Activated naive CD4-positive, alpha-beta T cell treated with anti-CD3 and anti-CD28 coated beads for 36 hours (primary cell): ENCODE results near the gene VASH2. TPM values are rescaled to one million over a fixed set of nuclear protein-coding genes. Genes with fewer than 3 reads are reported as not detected.
"Not testable (repeated sequence)": the region's sequence is repeated elsewhere in the genome, so short reads cannot be mapped to it uniquely, and the experiment has no call there.

Source experiments
- CTCF ChIA-PET: fragments of 350-600 bp; sonication (Branson Sonifier 250); formaldehyde crosslinking; loops from one replicate; lab custom pipeline; 2021; ENCODE audit warnings: antibody characterized with exemption; lab: Charles Lee
- DNase-seq: peaks from one replicate; pipeline ENCODE4 v3.0.0-alpha.2; 2020
- H3K27ac Mint-ChIP-seq: one replicate; pipeline ENCODE4 v1.8.0; 2021; ENCODE audit warnings: mild to moderate bottlenecking, mixed read lengths
- H3K27me3 Mint-ChIP-seq: one replicate; pipeline ENCODE4 v1.8.0; 2021; ENCODE audit warnings: low read depth, mixed read lengths
- H3K36me3 Mint-ChIP-seq: one replicate; pipeline ENCODE4 v1.8.0; 2021; ENCODE audit warnings: low read depth, mixed read lengths
- H3K4me1 Mint-ChIP-seq: one replicate; pipeline ENCODE4 v1.8.0; 2021; ENCODE audit warnings: low read depth, mixed read lengths
- H3K4me3 Mint-ChIP-seq: one replicate; pipeline ENCODE4 v1.8.0; 2021; ENCODE audit warnings: mild to moderate bottlenecking, moderate library complexity, mixed read lengths
- H3K9me3 Mint-ChIP-seq: one replicate; pipeline ENCODE4 v1.8.0; 2021; ENCODE audit warnings: mixed read lengths
- intact Hi-C: fragments of 100-400 bp; cut with micrococcal nuclease; formaldehyde crosslinking; loops from one replicate; pipeline ENCODE4 v1.15.1; 2023
- total RNA-seq, 2 experiments: library from RNA; stranded (reverse); gene quantifications; one replicate each; pipeline ENCODE4 v1.2.3, GENCODE V29; 2021

VASH2 gene
- total RNA-seq, 2 experiments from 2014 or later, result 0.38 to 1.2 TPM

GRCh38 chr1:212993960-212994359 is 43.6 kb downstream of the VASH2 start:
- intact Hi-C loops, result loop anchor here (2.0 to 10.0 kb wide), 2 partner anchors 211 to 1309 kb away; no protein-coding TSS in a partner anchor
- peaks cover 26% of the 10 kb centered on the region for H3K36me3 Mint-ChIP-seq
- not testable (repeated sequence) for DNase-seq, H3K4me3 Mint-ChIP-seq, H3K27me3 Mint-ChIP-seq, H3K4me1 Mint-ChIP-seq, H3K9me3 Mint-ChIP-seq, H3K27ac Mint-ChIP-seq
- CTCF ChIA-PET, result interaction anchor here (0.6 to 4.0 kb wide), 7 partner anchors 9 to 329 kb away, joined by 3 to 29 read pairs (median 13); no protein-coding TSS in a partner anchor

GRCh38 chr1:212994926-212995325 is 44.6 kb downstream of the VASH2 start:
- DNase-seq, result no peak
- Mint-ChIP-seq H3K4me3 (no peak overlapping the region), H3K36me3 (peaks cover 29% of the 10 kb centered on the region), H3K9me3 (no peaks in the 10 kb centered on the region), H3K4me1 (peaks cover 4% of the 10 kb centered on the region), H3K27ac (no peak overlapping the region), H3K27me3 (no peaks in the 10 kb centered on the region)
- intact Hi-C loops, result loop anchor here (1.0 to 10.0 kb wide), 10 partner anchors 75 to 1310 kb away; partner anchors contain the start of genes BATF3, FLVCR1, NSL1 and TATDN3
- CTCF ChIA-PET, result interaction anchor here (0.7 to 4.0 kb wide), 16 partner anchors 9 to 537 kb away, joined by 3 to 29 read pairs (median 4); partner anchors contain the start of genes BATF3 and FLVCR1

GRCh38 chr1:213003256-213003655 is 52.9 kb downstream of the VASH2 start:
- peak; percentile 49 for DNase-seq
- Mint-ChIP-seq H3K4me3 (no peak overlapping the region), H3K27me3 (no peaks in the 10 kb centered on the region), H3K9me3 (no peaks in the 10 kb centered on the region), H3K4me1 (peaks cover 10% of the 10 kb centered on the region), H3K36me3 (peaks cover 25% of the 10 kb centered on the region), H3K27ac (peak overlapping the region; percentile 67)
- CTCF ChIA-PET, result interaction anchor here (1.4 to 2.0 kb wide), 3 partner anchors 9 to 355 kb away, joined by 3 to 13 read pairs (median 3); no protein-coding TSS in a partner anchor
- intact Hi-C loops, result loop anchor here (1.0 to 5.0 kb wide), 3 partner anchors 12 to 436 kb away; partner anchors contain the start of gene ANGEL2

GRCh38 chr1:213008564-213008963 is 58.2 kb downstream of the VASH2 start:
- Mint-ChIP-seq H3K4me1 (peaks cover 32% of the 10 kb centered on the region), H3K9me3 (no peaks in the 10 kb centered on the region), H3K27me3 (no peaks in the 10 kb centered on the region), H3K36me3 (peaks cover 22% of the 10 kb centered on the region), H3K4me3 (no peak overlapping the region), H3K27ac (peak overlapping the region; percentile 8)
- no peak for DNase-seq
- intact Hi-C loops, result no loop called here
- CTCF ChIA-PET, result no interaction called here

GRCh38 chr1:213014642-213015041 is 64.3 kb downstream of the VASH2 start:
- Mint-ChIP-seq H3K9me3 (no peaks in the 10 kb centered on the region), H3K27me3 (no peaks in the 10 kb centered on the region), H3K27ac (peak overlapping the region; percentile 99), H3K4me3 (peak overlapping the region; percentile 100), H3K36me3 (peaks cover 8% of the 10 kb centered on the region), H3K4me1 (peaks cover 27% of the 10 kb centered on the region)
- CTCF ChIA-PET, result interaction anchor here (0.6 to 0.8 kb wide), 2 partner anchors 157 to 199 kb away, joined by 3 read pairs; no protein-coding TSS in a partner anchor
- DNase-seq, result peak; percentile 13
- intact Hi-C loops, result loop anchor here (1.0 to 5.0 kb wide), 7 partner anchors 11 to 1435 kb away; partner anchors contain the start of genes DTL, FLVCR1, INTS7 and NSL1

GRCh38 chr1:213015099-213016050 is 65.0 kb downstream of the VASH2 start, which contains the start of gene ANGEL2:
Gene ANGEL2 (minus strand): TSS chr1:213015867. CDS start chr1:213015671, 196 bp downstream.
- DNase-seq, result peak; percentile 97
- CTCF ChIA-PET, result interaction anchor here (0.8 kb wide), 1 partner anchor 200 kb away, joined by 3 read pairs; no protein-coding TSS in a partner anchor
- no peaks in the 10 kb centered on the region for H3K27me3 Mint-ChIP-seq
- H3K4me1 Mint-ChIP-seq, result peaks cover 27% of the 10 kb centered on the region
- H3K4me3 Mint-ChIP-seq, result peak within 1 kb of the TSS; percentile 100
- no peaks in the 10 kb centered on the region for H3K9me3 Mint-ChIP-seq
- peaks cover 8% of the 10 kb centered on the region for H3K36me3 Mint-ChIP-seq
- H3K27ac Mint-ChIP-seq, result peak within 1 kb of the TSS; percentile 99
- intact Hi-C loops, result loop anchor here (1.0 to 5.0 kb wide), 7 partner anchors 12 to 1436 kb away; partner anchors contain the start of genes DTL, FLVCR1, INTS7 and NSL1

- H3K27ac Mint-ChIP-seq, result peak overlapping the region; percentile 8
- no peaks in the 10 kb centered on the region for H3K27me3 Mint-ChIP-seq
- H3K9me3 Mint-ChIP-seq, result no peaks in the 10 kb centered on the region
- no peak overlapping the region for H3K4me3 Mint-ChIP-seq
- no peaks in the 10 kb centered on the region for H3K36me3 Mint-ChIP-seq
- peaks cover 14% of the 10 kb centered on the region for H3K4me1 Mint-ChIP-seq
- intact Hi-C loops, result loop anchor here (5.0 kb wide), 1 partner anchor 980 kb away; the partner anchor contains the start of genes DTL and INTS7
- CTCF ChIA-PET, result no interaction called here
- no peak for DNase-seq
Observed at GRCh38 chr1:213017447-213018273, 67.3 kb downstream of the VASH2 start.

GRCh38 chr1:213019450-213019849 is 69.1 kb downstream of the VASH2 start:
- intact Hi-C loops, result loop anchor here (5.0 kb wide), 1 partner anchor 982 kb away; the partner anchor contains the start of genes DTL and INTS7
- no peaks in the 10 kb centered on the region for H3K4me1 Mint-ChIP-seq
- H3K9me3 Mint-ChIP-seq, result no peaks in the 10 kb centered on the region
- DNase-seq, result no peak
- H3K27me3 Mint-ChIP-seq, result no peaks in the 10 kb centered on the region
- H3K36me3 Mint-ChIP-seq, result no peaks in the 10 kb centered on the region
- CTCF ChIA-PET, result interaction anchor here (1.1 kb wide), 1 partner anchor 51 kb away, joined by 3 read pairs; no protein-coding TSS in a partner anchor
- H3K27ac Mint-ChIP-seq, result no peak overlapping the region
- H3K4me3 Mint-ChIP-seq, result no peak overlapping the region

GRCh38 chr1:213020016-213020415 is 69.7 kb downstream of the VASH2 start:
- Mint-ChIP-seq H3K36me3 (no peaks in the 10 kb centered on the region), H3K4me3 (no peak overlapping the region), H3K27ac (no peak overlapping the region), H3K27me3 (no peaks in the 10 kb centered on the region), H3K4me1 (no peaks in the 10 kb centered on the region), H3K9me3 (no peaks in the 10 kb centered on the region)
- DNase-seq, result no peak
- intact Hi-C loops, result no loop called here
- CTCF ChIA-PET, result interaction anchor here (1.1 kb wide), 1 partner anchor 50 kb away, joined by 3 read pairs; no protein-coding TSS in a partner anchor

GRCh38 chr1:213027024-213027423 is 76.7 kb downstream of the VASH2 start:
- CTCF ChIA-PET, result interaction anchor here (1.0 kb wide), 1 partner anchor 19 kb away, joined by 3 read pairs; no protein-coding TSS in a partner anchor
- H3K9me3 Mint-ChIP-seq, H3K4me3 Mint-ChIP-seq, intact Hi-C loops, H3K27ac Mint-ChIP-seq, H3K4me1 Mint-ChIP-seq, H3K36me3 Mint-ChIP-seq, DNase-seq: not testable (repeated sequence)
- H3K27me3 Mint-ChIP-seq, result peaks cover 13% of the 10 kb centered on the region

GRCh38 chr1:213032651-213033050 is 82.3 kb downstream of the VASH2 start:
- H3K9me3 Mint-ChIP-seq, result peaks cover 4% of the 10 kb centered on the region
- H3K36me3 Mint-ChIP-seq, result no peaks in the 10 kb centered on the region
- no peak for DNase-seq
- no peak overlapping the region for H3K4me3 Mint-ChIP-seq
- peaks cover 33% of the 10 kb centered on the region for H3K27me3 Mint-ChIP-seq
- no peak overlapping the region for H3K27ac Mint-ChIP-seq
- CTCF ChIA-PET, result interaction anchor here (0.8 kb wide), 1 partner anchor 555 kb away, joined by 4 read pairs; no protein-coding TSS in a partner anchor
- intact Hi-C loops, result no loop called here
- no peaks in the 10 kb centered on the region for H3K4me1 Mint-ChIP-seq
